Activated T-helper 2 cell treated with anti-CD3 and anti-CD28 coated beads, Interferon-gamma antibody, Interleukin-2, Interleukin-4, amounts not matched to agents 10 μg/mL and 5 μg/mL and 100 μg/mL, durations not matched to agents 14 hours and 24 hours and 36 hours (primary cell): Measurements from ENCODE around the gene BBX. TPM values are rescaled to one million over a fixed set of nuclear protein-coding genes. Genes with fewer than 3 reads are reported as not detected.

ENCODE experiments used
- DNase-seq: peaks from one replicate; pipeline ENCODE4 v3.0.0; 2021; ENCODE audit warnings: low spot score
- H3K27ac Mint-ChIP-seq: one replicate; pipeline ENCODE4 v1.8.0; 2021; ENCODE audit warnings: mixed read lengths
- H3K27me3 Mint-ChIP-seq: one replicate; pipeline ENCODE4 v1.8.0; 2021; ENCODE audit warnings: low read depth, mixed read lengths
- H3K36me3 Mint-ChIP-seq: one replicate; pipeline ENCODE4 v1.8.0; 2021; ENCODE audit warnings: low read depth, mixed read lengths
- H3K4me1 Mint-ChIP-seq: one replicate; pipeline ENCODE4 v1.8.0; 2021; ENCODE audit warnings: low read depth, mixed read lengths
- H3K4me3 Mint-ChIP-seq: one replicate; pipeline ENCODE4 v1.8.0; 2021; ENCODE audit warnings: low read depth, mild to moderate bottlenecking, moderate library complexity, mixed read lengths
- H3K9me3 Mint-ChIP-seq: one replicate; pipeline ENCODE4 v1.8.0; 2021; ENCODE audit warnings: mixed read lengths
- intact Hi-C: fragments of 100-400 bp; cut with micrococcal nuclease; formaldehyde crosslinking; loops from one replicate; pipeline ENCODE4 v1.15.1; 2023
- total RNA-seq: library from RNA; stranded (reverse); gene quantifications from 2 replicates; pipeline ENCODE4 v1.2.3, GENCODE V29; 2022

Gene BBX
- total RNA-seq, 1 donor from 2014 or later = 35.8 TPM

- Mint-ChIP-seq H3K27ac (no peak overlapping the region), H3K9me3 (no peaks in the 10 kb centered on the region), H3K4me1 (peaks cover 3% of the 10 kb centered on the region), H3K4me3 (no peak overlapping the region), H3K27me3 (no peaks in the 10 kb centered on the region), H3K36me3 (no peaks in the 10 kb centered on the region)
- DNase-seq = no peak
- intact Hi-C loops = no loop called here
Observed at GRCh38 chr3:107668963-107669362, 146.2 kb downstream of the BBX start.

DNA sequence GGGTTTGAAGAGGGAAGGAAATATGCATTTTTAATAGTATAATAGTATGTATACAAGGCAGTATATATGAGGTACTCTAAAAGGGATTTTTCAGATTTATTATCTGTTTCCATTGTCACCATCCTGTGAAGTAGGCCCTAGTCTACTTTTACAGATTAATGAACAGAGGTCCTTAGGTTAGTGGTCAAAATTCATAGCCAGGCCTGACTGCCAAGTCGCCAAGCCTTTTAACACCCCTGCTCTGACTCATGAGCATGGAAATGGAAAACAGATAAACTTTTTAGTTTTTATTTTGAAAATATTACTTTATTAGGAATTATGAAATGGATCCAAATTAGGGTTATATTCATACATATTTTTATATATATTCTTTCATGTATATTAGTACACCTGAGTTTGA, 146.9 kb downstream of the BBX start:
- DNase-seq = no peak
- Mint-ChIP-seq H3K4me1 (peaks cover 9% of the 10 kb centered on the region), H3K9me3 (no peaks in the 10 kb centered on the region), H3K4me3 (no peak overlapping the region), H3K36me3 (no peaks in the 10 kb centered on the region), H3K27me3 (no peaks in the 10 kb centered on the region), H3K27ac (no peak overlapping the region)
- intact Hi-C loops = loop anchor here (10.0 kb wide), 3 partner anchors 175 to 885 kb away; no protein-coding TSS in a partner anchor

DNA sequence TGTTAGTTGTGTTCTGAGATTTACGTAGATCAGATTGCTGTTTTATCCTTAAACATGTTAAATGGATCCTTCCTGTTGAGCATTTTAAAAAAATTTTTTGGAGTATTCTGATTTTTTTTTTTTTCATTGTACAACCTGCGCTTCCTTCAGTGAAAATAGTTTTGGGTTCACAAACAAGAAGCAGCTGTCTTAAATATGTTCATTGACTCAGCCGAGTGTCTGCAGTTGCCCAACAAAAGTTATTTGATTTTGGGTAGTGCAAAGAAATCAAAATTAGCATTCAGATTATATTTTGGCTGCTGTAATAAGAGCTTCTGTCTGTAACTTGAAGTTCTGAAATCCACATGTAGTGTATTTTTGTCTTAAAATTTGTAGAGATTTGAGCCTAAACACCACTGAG, 148.2 kb downstream of the BBX start:
- H3K9me3 Mint-ChIP-seq = no peaks in the 10 kb centered on the region
- H3K4me1 Mint-ChIP-seq = peaks cover 17% of the 10 kb centered on the region
- no peak overlapping the region for H3K27ac Mint-ChIP-seq
- no peaks in the 10 kb centered on the region for H3K27me3 Mint-ChIP-seq
- no peak for DNase-seq
- H3K36me3 Mint-ChIP-seq = no peaks in the 10 kb centered on the region
- no peak overlapping the region for H3K4me3 Mint-ChIP-seq
- intact Hi-C loops = loop anchor here (10.0 kb wide), 3 partner anchors 174 to 884 kb away; no protein-coding TSS in a partner anchor

DNA sequence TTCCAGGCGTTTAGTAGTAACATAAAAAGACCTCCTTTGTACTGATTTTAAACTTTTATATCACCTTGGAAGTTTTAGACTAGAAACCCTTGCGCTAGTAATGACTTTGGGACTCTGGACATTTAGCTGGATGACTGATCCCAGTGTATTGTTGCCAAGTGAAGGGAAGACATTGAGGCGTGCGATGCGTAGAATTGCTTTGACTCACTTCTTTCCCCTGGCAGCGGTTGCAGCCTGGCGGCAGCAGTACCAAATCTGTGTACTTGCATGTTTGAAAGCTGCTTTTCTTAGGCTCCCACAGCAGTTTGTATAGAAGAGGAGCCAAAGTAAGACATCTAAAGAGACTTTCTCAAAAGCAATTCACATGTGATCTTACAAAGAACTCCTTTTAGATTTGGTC, 151.6 kb downstream of the BBX start:
- Mint-ChIP-seq H3K9me3 (no peaks in the 10 kb centered on the region), H3K27me3 (no peaks in the 10 kb centered on the region), H3K4me1 (peaks cover 17% of the 10 kb centered on the region), H3K36me3 (no peaks in the 10 kb centered on the region), H3K27ac (no peak overlapping the region), H3K4me3 (no peak overlapping the region)
- intact Hi-C loops = loop anchor here (10.0 kb wide), 3 partner anchors 170 to 880 kb away; no protein-coding TSS in a partner anchor
- no peak for DNase-seq

- H3K27ac Mint-ChIP-seq = no peak overlapping the region
- no peaks in the 10 kb centered on the region for H3K9me3 Mint-ChIP-seq
- H3K27me3 Mint-ChIP-seq = no peaks in the 10 kb centered on the region
- DNase-seq = no peak
- intact Hi-C loops = loop anchor here (5.0 to 10.0 kb wide), 5 partner anchors 67 to 879 kb away; no protein-coding TSS in a partner anchor
- H3K4me1 Mint-ChIP-seq = peaks cover 20% of the 10 kb centered on the region
- no peaks in the 10 kb centered on the region for H3K36me3 Mint-ChIP-seq
- no peak overlapping the region for H3K4me3 Mint-ChIP-seq
Observed at GRCh38 chr3:107675233-107675900, 152.6 kb downstream of the BBX start.

GRCh38 chr3:107676469-107677309, 153.9 kb downstream of the BBX start:
- DNase-seq = no peak
- Mint-ChIP-seq H3K27me3 (no peaks in the 10 kb centered on the region), H3K36me3 (no peaks in the 10 kb centered on the region), H3K27ac (no peak overlapping the region), H3K4me3 (no peak overlapping the region), H3K9me3 (peaks cover 6% of the 10 kb centered on the region), H3K4me1 (peaks cover 27% of the 10 kb centered on the region)
- intact Hi-C loops = loop anchor here (5.0 to 10.0 kb wide), 5 partner anchors 66 to 878 kb away; no protein-coding TSS in a partner anchor

DNA sequence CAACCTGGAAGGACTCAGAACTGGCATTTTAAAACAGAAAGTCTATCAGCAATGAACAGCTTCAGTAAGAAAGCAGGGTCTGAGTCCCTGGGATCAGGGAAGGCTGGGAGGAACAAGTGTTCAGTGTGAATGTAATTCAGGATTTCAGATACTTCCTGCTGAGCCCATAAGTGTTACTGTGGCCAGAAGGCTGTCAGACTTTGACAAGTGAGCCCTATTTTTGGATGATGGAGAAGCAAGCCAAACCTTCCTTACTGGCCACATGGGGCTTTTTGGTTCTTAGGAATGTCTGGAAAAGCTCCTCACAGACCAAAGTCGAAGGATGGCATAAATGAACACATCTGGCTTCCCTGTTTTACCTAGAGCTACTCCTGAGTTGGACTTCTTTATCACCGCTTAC, 157.2 kb downstream of the BBX start:
- H3K36me3 Mint-ChIP-seq = no peaks in the 10 kb centered on the region
- H3K27me3 Mint-ChIP-seq = no peaks in the 10 kb centered on the region
- H3K9me3 Mint-ChIP-seq = peaks cover 6% of the 10 kb centered on the region
- no peak for DNase-seq
- peaks cover 26% of the 10 kb centered on the region for H3K4me1 Mint-ChIP-seq
- H3K4me3 Mint-ChIP-seq = no peak overlapping the region
- no peak overlapping the region for H3K27ac Mint-ChIP-seq
- intact Hi-C loops = loop anchor here (5.0 to 10.0 kb wide), 6 partner anchors 62 to 875 kb away; no protein-coding TSS in a partner anchor

DNA sequence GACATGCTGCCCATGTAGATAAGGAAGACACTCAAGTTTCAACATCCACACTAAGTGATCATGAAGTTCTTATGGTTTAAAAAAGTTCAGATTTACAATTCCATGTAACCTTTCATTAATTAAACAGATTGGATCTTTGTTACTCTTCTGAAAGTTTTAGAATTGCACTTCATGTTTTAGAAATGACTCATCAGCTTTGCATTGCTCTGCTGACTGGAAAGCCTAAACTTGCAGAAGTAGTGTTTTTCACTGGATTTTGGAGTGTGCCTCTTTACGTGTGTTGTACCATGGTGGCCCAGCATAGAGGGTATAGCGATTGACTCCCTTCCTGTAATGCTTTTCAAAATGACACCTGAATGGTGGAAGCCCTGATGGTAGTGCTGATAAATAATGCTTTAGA, 157.9 kb downstream of the BBX start:
- DNase-seq = no peak
- H3K36me3 Mint-ChIP-seq = no peaks in the 10 kb centered on the region
- intact Hi-C loops = loop anchor here (10.0 kb wide), 1 partner anchor 244 kb away; no protein-coding TSS in a partner anchor
- H3K27me3 Mint-ChIP-seq = no peaks in the 10 kb centered on the region
- peaks cover 6% of the 10 kb centered on the region for H3K9me3 Mint-ChIP-seq
- peaks cover 24% of the 10 kb centered on the region for H3K4me1 Mint-ChIP-seq
- H3K27ac Mint-ChIP-seq = no peak overlapping the region
- H3K4me3 Mint-ChIP-seq = no peak overlapping the region

GRCh38 chr3:107681396-107681795, 158.6 kb downstream of the BBX start:
- no peak for DNase-seq
- H3K4me1 Mint-ChIP-seq = peaks cover 23% of the 10 kb centered on the region
- no peak overlapping the region for H3K4me3 Mint-ChIP-seq
- intact Hi-C loops = loop anchor here (10.0 kb wide), 1 partner anchor 243 kb away; no protein-coding TSS in a partner anchor
- H3K36me3 Mint-ChIP-seq = no peaks in the 10 kb centered on the region
- H3K27ac Mint-ChIP-seq = no peak overlapping the region
- H3K9me3 Mint-ChIP-seq = peaks cover 6% of the 10 kb centered on the region
- no peaks in the 10 kb centered on the region for H3K27me3 Mint-ChIP-seq

DNA sequence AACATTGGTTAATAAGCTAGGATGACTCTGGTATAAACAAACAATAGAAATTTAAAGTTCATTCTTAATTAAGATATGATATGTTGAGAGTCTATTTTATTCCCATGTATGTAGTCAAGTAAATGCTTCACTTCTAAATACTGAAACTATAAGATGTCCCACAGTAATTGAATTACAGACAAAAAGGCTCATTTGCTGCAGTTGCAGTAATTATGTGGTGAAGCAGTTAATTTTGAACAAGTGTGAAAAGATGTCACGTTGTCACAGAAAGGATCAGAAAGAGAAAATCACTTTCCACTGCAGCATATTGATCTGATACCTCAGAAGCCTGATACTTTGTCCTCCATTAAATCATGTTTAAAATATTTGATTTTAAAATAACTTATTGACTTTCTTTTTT, 159.8 kb downstream of the BBX start:
- intact Hi-C loops = loop anchor here (10.0 kb wide), 1 partner anchor 242 kb away; no protein-coding TSS in a partner anchor
- no peak overlapping the region for H3K4me3 Mint-ChIP-seq
- H3K27ac Mint-ChIP-seq = no peak overlapping the region
- DNase-seq = no peak
- H3K9me3 Mint-ChIP-seq = peaks cover 6% of the 10 kb centered on the region
- H3K4me1 Mint-ChIP-seq = peaks cover 21% of the 10 kb centered on the region
- no peaks in the 10 kb centered on the region for H3K27me3 Mint-ChIP-seq
- H3K36me3 Mint-ChIP-seq = no peaks in the 10 kb centered on the region

DNA sequence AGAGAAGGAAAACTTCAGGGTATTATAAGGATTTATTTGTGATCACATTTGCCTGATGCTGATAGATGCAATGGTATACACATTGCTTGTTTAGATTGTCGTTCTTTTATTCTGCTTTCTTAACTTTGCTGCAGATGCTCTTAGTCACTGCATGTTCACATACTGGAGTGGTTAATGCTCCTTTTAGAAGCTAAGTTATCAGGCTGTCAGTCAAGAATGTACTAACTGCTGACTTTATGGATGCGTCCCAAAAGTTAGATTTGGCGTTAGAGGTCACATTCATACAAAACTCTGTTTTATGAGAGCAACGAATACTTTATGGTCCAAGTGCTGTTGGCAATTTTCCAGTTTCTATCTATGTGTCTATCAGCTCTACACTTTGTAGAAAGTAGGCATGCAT, 160.7 kb downstream of the BBX start:
- Mint-ChIP-seq H3K4me1 (peaks cover 21% of the 10 kb centered on the region), H3K27ac (no peak overlapping the region), H3K4me3 (no peak overlapping the region), H3K27me3 (no peaks in the 10 kb centered on the region), H3K9me3 (peaks cover 6% of the 10 kb centered on the region), H3K36me3 (no peaks in the 10 kb centered on the region)
- intact Hi-C loops = loop anchor here (10.0 kb wide), 1 partner anchor 241 kb away; no protein-coding TSS in a partner anchor
- no peak for DNase-seq

DNA sequence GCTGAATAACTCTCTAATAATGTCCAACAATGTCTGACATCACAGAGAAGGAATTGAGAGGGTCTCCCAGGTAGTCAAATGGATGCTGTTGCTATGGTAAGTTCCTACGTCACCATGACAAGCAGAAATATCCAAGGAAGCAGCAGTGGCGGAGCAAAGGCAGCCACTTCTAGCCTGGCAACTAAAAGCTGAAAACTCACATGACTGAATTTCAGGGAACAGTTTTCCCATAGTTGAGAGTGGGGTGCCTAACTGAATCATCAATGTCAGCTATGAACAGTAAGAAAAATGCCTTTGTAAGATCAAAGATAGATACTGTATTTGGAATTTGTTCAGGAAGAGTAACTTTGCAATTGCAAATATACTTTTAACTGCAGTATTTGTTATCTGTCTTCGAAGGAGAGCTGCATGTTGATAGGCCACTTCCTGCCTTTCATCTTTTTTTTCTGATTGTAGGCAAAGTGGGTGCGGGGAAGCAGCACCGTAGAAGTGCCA, 161.7 kb downstream of the BBX start:
- no peaks in the 10 kb centered on the region for H3K27me3 Mint-ChIP-seq
- H3K9me3 Mint-ChIP-seq = peaks cover 6% of the 10 kb centered on the region
- H3K4me3 Mint-ChIP-seq = no peak overlapping the region
- DNase-seq = no peak
- intact Hi-C loops = loop anchor here (10.0 kb wide), 1 partner anchor 240 kb away; no protein-coding TSS in a partner anchor
- peaks cover 21% of the 10 kb centered on the region for H3K4me1 Mint-ChIP-seq
- no peaks in the 10 kb centered on the region for H3K36me3 Mint-ChIP-seq
- H3K27ac Mint-ChIP-seq = no peak overlapping the region
